Muscle layer of duodenum (tissue), 2 donors: ENCODE data around the gene AKT3.

Experiments
- H3K27ac ChIP-seq: one replicate; pipeline ENCODE4 v1.7.0; 2013; ENCODE audit warnings: mild to moderate bottlenecking, low read length
- H3K27me3 ChIP-seq: one replicate; pipeline ENCODE4 v1.7.0; 2013; ENCODE audit warnings: low read depth, mild to moderate bottlenecking, control low read depth, low read length
- H3K36me3 ChIP-seq, 2 donors: one replicate each; pipeline ENCODE4 v1.7.0; 2013; ENCODE audit warnings: low read length in 2 of 2, control low read depth in 1 of 2, mild to moderate bottlenecking in 1 of 2; ENCODE audit not compliant: insufficient read depth in 2 of 2, control insufficient read depth in 1 of 2
- H3K4me1 ChIP-seq, 2 donors: one replicate each; pipeline ENCODE4 v1.7.0; 2013; ENCODE audit warnings: low read length in 2 of 2, mild to moderate bottlenecking in 2 of 2, control low read depth in 1 of 2, moderate library complexity in 1 of 2; ENCODE audit not compliant: insufficient read depth in 2 of 2, control insufficient read depth in 1 of 2
- H3K4me3 ChIP-seq, 2 donors: one replicate each; pipeline ENCODE4 v1.7.0; 2013; ENCODE audit warnings: low read length in 2 of 2, low read depth in 1 of 2, mild to moderate bottlenecking in 1 of 2
- H3K9me3 ChIP-seq, 2 donors: one replicate each; pipeline ENCODE4 v1.7.0; 2013; ENCODE audit warnings: low read length in 2 of 2, control low read depth in 1 of 2, mild to moderate bottlenecking in 1 of 2; ENCODE audit not compliant: control insufficient read depth in 1 of 2
- donor health status: healthy.

AKT3 gene

GRCh38 chr1:243528459-243529121, 321.5 kb downstream of the AKT3 start:
- Histone ChIP-seq H3K9me3 (no peaks in the 10 kb centered on the region), H3K27me3 (no peaks in the 10 kb centered on the region), H3K4me1 (peaks cover 0 to 4% of the 10 kb centered on the region in 2 donors), H3K4me3 (no peak overlapping the region), H3K27ac (no peak overlapping the region), H3K36me3 (no peaks in the 10 kb centered on the region)

GRCh38 chr1:243526180-243526579, 323.9 kb downstream of the AKT3 start:
- H3K9me3 ChIP-seq: no peaks in the 10 kb centered on the region
- no peak overlapping the region for H3K27ac ChIP-seq
- peaks cover 0 to 4% of the 10 kb centered on the region in 2 donors for H3K4me1 ChIP-seq
- H3K36me3 ChIP-seq: no peaks in the 10 kb centered on the region
- H3K27me3 ChIP-seq: no peaks in the 10 kb centered on the region
- no peak overlapping the region for H3K4me3 ChIP-seq

- Histone ChIP-seq H3K27ac (no peak overlapping the region), H3K27me3 (no peaks in the 10 kb centered on the region), H3K36me3 (no peaks in the 10 kb centered on the region), H3K4me3 (no peak overlapping the region), H3K9me3 (no peaks in the 10 kb centered on the region), H3K4me1 (peaks cover 0 to 4% of the 10 kb centered on the region in 2 donors)
These were observed 325.0 kb downstream of the AKT3 start for GRCh38 chr1:243525085-243525487.

GRCh38 chr1:243523766-243524165, 326.3 kb downstream of the AKT3 start:
- Histone ChIP-seq H3K27ac (no peak overlapping the region), H3K9me3 (no peaks in the 10 kb centered on the region), H3K36me3 (no peaks in the 10 kb centered on the region), H3K4me1 (peaks cover 0 to 4% of the 10 kb centered on the region in 2 donors), H3K4me3 (no peak overlapping the region), H3K27me3 (no peaks in the 10 kb centered on the region)

- no peaks in the 10 kb centered on the region for H3K27me3 ChIP-seq
- peaks cover 0 to 7% of the 10 kb centered on the region in 2 donors for H3K36me3 ChIP-seq
- H3K4me3 ChIP-seq: no peak overlapping the region
- H3K4me1 ChIP-seq: peaks cover 0 to 4% of the 10 kb centered on the region in 2 donors
- H3K27ac ChIP-seq: no peak overlapping the region
- H3K9me3 ChIP-seq: peaks cover 0 to 3% of the 10 kb centered on the region in 2 donors
These were observed 329.2 kb downstream of the AKT3 start for GRCh38 chr1:243520831-243521230.

GRCh38 chr1:243514927-243515326, 335.1 kb downstream of the AKT3 start:
- Histone ChIP-seq H3K4me1 (no peaks in the 10 kb centered on the region), H3K27me3 (no peaks in the 10 kb centered on the region)

GRCh38 chr1:243513726-243514491, 336.1 kb downstream of the AKT3 start:
- H3K4me1 ChIP-seq: no peaks in the 10 kb centered on the region
- H3K36me3 ChIP-seq: peaks cover 0 to 7% of the 10 kb centered on the region in 2 donors
- no peak overlapping the region for H3K4me3 ChIP-seq
- H3K27me3 ChIP-seq: no peaks in the 10 kb centered on the region
- peaks cover 0 to 3% of the 10 kb centered on the region in 2 donors for H3K9me3 ChIP-seq
- H3K27ac ChIP-seq: no peak overlapping the region

More at GRCh38 chr1:243514927-243515326, 335.1 kb downstream of the AKT3 start:
- peaks cover 0 to 7% of the 10 kb centered on the region in 2 donors for H3K36me3 ChIP-seq
- peaks cover 0 to 3% of the 10 kb centered on the region in 2 donors for H3K9me3 ChIP-seq
- H3K4me3 ChIP-seq: no peak overlapping the region
- no peak overlapping the region for H3K27ac ChIP-seq

GRCh38 chr1:243510928-243511327, 339.1 kb downstream of the AKT3 start:
- H3K27me3 ChIP-seq: no peaks in the 10 kb centered on the region
- H3K9me3 ChIP-seq: no peaks in the 10 kb centered on the region
- no peak overlapping the region for H3K27ac ChIP-seq
- no peaks in the 10 kb centered on the region for H3K36me3 ChIP-seq
- H3K4me3 ChIP-seq: no peak overlapping the region
- H3K4me1 ChIP-seq: no peaks in the 10 kb centered on the region

GRCh38 chr1:243508943-243509342, 341.1 kb downstream of the AKT3 start:
- H3K4me1 ChIP-seq: no peaks in the 10 kb centered on the region
- peaks cover 0 to 8% of the 10 kb centered on the region in 2 donors for H3K36me3 ChIP-seq
- H3K27me3 ChIP-seq: no peaks in the 10 kb centered on the region
- no peaks in the 10 kb centered on the region for H3K9me3 ChIP-seq
- no peak overlapping the region for H3K27ac ChIP-seq
- no peak overlapping the region for H3K4me3 ChIP-seq

GRCh38 chr1:243508303-243508713, 341.7 kb downstream of the AKT3 start:
- no peaks in the 10 kb centered on the region for H3K27me3 ChIP-seq
- H3K27ac ChIP-seq: no peak overlapping the region
- H3K36me3 ChIP-seq: peaks cover 0 to 8% of the 10 kb centered on the region in 2 donors
- H3K9me3 ChIP-seq: no peaks in the 10 kb centered on the region
- H3K4me1 ChIP-seq: no peaks in the 10 kb centered on the region
- H3K4me3 ChIP-seq: no peak overlapping the region

- Histone ChIP-seq H3K4me1 (no peaks in the 10 kb centered on the region), H3K27ac (no peak overlapping the region), H3K36me3 (peaks cover 0 to 8% of the 10 kb centered on the region in 2 donors), H3K27me3 (no peaks in the 10 kb centered on the region), H3K4me3 (no peak overlapping the region), H3K9me3 (no peaks in the 10 kb centered on the region)
These were observed 342.3 kb downstream of the AKT3 start for GRCh38 chr1:243507672-243508302.
